ENCODE results near the gene KSR2.

Gene KSR2

GRCh38 chr12:117900561-117900960 is 68.2 kb downstream of the KSR2 start:
- no peaks in the 10 kb centered on the region for H3K9me3 ChIP-seq (ENCODE audit: control insufficient read depth, insufficient read depth, low read depth, low read length)
- H3K27ac ChIP-seq (ENCODE audit: extremely low read depth, low read depth, low read length): no peak overlapping the region
- TF ChIP-seq ZNF48 (tag by site-specific recombination; IDR thresholded peaks at IDR 0.05) (no peak), ZNF776 (tag by site-specific recombination; IDR thresholded peaks at IDR 0.05; ENCODE audit: borderline replicate concordance) (no peak), ZNF132 (tag by site-specific recombination; IDR thresholded peaks at IDR 0.05; ENCODE audit: borderline replicate concordance) (no peak), TSHZ1 (tag by site-specific recombination; IDR thresholded peaks at IDR 0.05; ENCODE audit: borderline replicate concordance) (no peak), OSR2 (tag by site-specific recombination; IDR thresholded peaks at IDR 0.05) (no peak), HOXC10 (CRISPR knock-in tag; IDR thresholded peaks at IDR 0.05) (no peak), ZNF529 (tag by site-specific recombination; IDR thresholded peaks at IDR 0.05; ENCODE audit: insufficient replicate concordance) (no peak), KLF7 (tag by site-specific recombination; IDR thresholded peaks at IDR 0.05; ENCODE audit: borderline replicate concordance) (no peak), YY2 (tag by site-specific recombination; IDR thresholded peaks at IDR 0.05) (no peak), ZNF121 (tag by site-specific recombination; IDR thresholded peaks at IDR 0.05) (no peak)
- TF ChIP-seq, protein P1, sequence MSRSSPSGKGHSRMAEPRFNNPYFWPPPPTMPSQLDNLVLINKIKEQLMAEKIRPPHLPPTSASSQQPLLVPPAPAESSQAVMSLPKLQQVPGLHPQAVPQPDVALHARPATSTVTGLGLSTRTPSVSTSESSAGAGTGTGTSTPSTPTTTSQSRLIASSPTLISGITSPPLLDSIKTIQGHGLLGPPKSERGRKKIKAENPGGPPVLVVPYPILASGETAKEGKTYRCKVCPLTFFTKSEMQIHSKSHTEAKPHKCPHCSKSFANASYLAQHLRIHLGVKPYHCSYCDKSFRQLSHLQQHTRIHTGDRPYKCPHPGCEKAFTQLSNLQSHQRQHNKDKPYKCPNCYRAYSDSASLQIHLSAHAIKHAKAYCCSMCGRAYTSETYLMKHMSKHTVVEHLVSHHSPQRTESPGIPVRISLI (tag by site-specific recombination; IDR thresholded peaks at IDR 0.05): no peak
- no peaks in the 10 kb centered on the region for H3K4me1 ChIP-seq (ENCODE audit: control insufficient read depth, insufficient read depth, low read length)
- ChIA-PET CTCF (interaction anchor here (0.7 kb wide), 2 partner anchors 25 to 603 kb away, joined by 3 to 6 read pairs; no protein-coding TSS in a partner anchor), POLR2A (no interaction called here)
- no peak overlapping the region for H3K4me3 ChIP-seq (ENCODE audit: low read depth, low read length)
- H3K36me3 ChIP-seq (ENCODE audit: control insufficient read depth in 2 of 2, insufficient read depth in 1 of 2, low read length in 2 of 2): no peaks in the 10 kb centered on the region

GRCh38 chr12:117897372-117898161 is 71.2 kb downstream of the KSR2 start:
- CTCF ChIA-PET: interaction anchor here (0.6 kb wide), 1 partner anchor 146 kb away, joined by 3 read pairs; no protein-coding TSS in a partner anchor
- H3K4me3 ChIP-seq (ENCODE audit: low read depth, low read length): no peak overlapping the region
- TF ChIP-seq ZNF266 (tag by site-specific recombination; IDR thresholded peaks at IDR 0.05; ENCODE audit: low read depth) (no peak), ZNF837 (tag by site-specific recombination; IDR thresholded peaks at IDR 0.05) (no peak), YY1 (tag by site-specific recombination; IDR thresholded peaks at IDR 0.05) (no peak), ZNF37A (tag by site-specific recombination; IDR thresholded peaks at IDR 0.05) (no peak), ZNF211 (tag by site-specific recombination; IDR thresholded peaks at IDR 0.05; ENCODE audit: low read depth) (no peak), ZNF341 (tag by site-specific recombination; IDR thresholded peaks at IDR 0.05; ENCODE audit: low read depth) (no peak)
- H3K36me3 ChIP-seq (ENCODE audit: control insufficient read depth in 2 of 2, insufficient read depth in 1 of 2, low read length in 2 of 2): no peaks in the 10 kb centered on the region
- POLR2A ChIA-PET: no interaction called here
- H3K4me1 ChIP-seq (ENCODE audit: control insufficient read depth, insufficient read depth, low read length): no peaks in the 10 kb centered on the region
- H3K27ac ChIP-seq (ENCODE audit: extremely low read depth, low read depth, low read length): no peak overlapping the region
- no peaks in the 10 kb centered on the region for H3K9me3 ChIP-seq (ENCODE audit: control insufficient read depth, insufficient read depth, low read depth, low read length)

GRCh38 chr12:117896009-117896408 is 72.8 kb downstream of the KSR2 start:
- TF ChIP-seq ZNF426 (tag by site-specific recombination; IDR thresholded peaks at IDR 0.05): no peak
- TF ChIP-seq ZNF146 (tag by site-specific recombination; IDR thresholded peaks at IDR 0.05): peak; percentile 74
- ChIA-PET POLR2A (no interaction called here), CTCF (interaction anchor here (0.7 kb wide), 2 partner anchors 9 to 114 kb away, joined by 3 read pairs; no protein-coding TSS in a partner anchor)
- Histone ChIP-seq H3K4me3 (ENCODE audit: low read depth, low read length) (no peak overlapping the region), H3K36me3 (ENCODE audit: control insufficient read depth in 2 of 2, insufficient read depth in 1 of 2, low read length in 2 of 2) (no peaks in the 10 kb centered on the region), H3K4me1 (ENCODE audit: control insufficient read depth, insufficient read depth, low read length) (no peaks in the 10 kb centered on the region), H3K9me3 (ENCODE audit: control insufficient read depth, insufficient read depth, low read depth, low read length) (no peaks in the 10 kb centered on the region), H3K27ac (ENCODE audit: extremely low read depth, low read depth, low read length) (no peak overlapping the region)

All from HEK293 (cell line).